Fibroblast of skin of back (primary cell): ENCODE data around the gene HIVEP1. TPM values are rescaled to one million over a fixed set of nuclear protein-coding genes. Genes with fewer than 3 reads are reported as not detected.
A peak's percentile ranks its signal among the peaks of the same experiment; 100 is the strongest.

Source experiments
- DNase-seq: peaks from one replicate; pipeline ENCODE4 v3.0.0-alpha.2; 2013
- polyA plus RNA-seq, 2 experiments: library from polyadenylated mRNA; unstranded; fragments of 120-200 nt; gene quantifications; one replicate each; pipeline ENCODE4 v1.2.1, GENCODE V29; 2013; ENCODE audit not compliant: insufficient read length in 2 of 2

The HIVEP1 gene
- polyA plus RNA-seq (2013, experiment 1 of 2; ENCODE audit: insufficient read length) = 18.7 TPM
- polyA plus RNA-seq (2013, experiment 2 of 2; ENCODE audit: insufficient read length) = 28.6 TPM

DNA sequence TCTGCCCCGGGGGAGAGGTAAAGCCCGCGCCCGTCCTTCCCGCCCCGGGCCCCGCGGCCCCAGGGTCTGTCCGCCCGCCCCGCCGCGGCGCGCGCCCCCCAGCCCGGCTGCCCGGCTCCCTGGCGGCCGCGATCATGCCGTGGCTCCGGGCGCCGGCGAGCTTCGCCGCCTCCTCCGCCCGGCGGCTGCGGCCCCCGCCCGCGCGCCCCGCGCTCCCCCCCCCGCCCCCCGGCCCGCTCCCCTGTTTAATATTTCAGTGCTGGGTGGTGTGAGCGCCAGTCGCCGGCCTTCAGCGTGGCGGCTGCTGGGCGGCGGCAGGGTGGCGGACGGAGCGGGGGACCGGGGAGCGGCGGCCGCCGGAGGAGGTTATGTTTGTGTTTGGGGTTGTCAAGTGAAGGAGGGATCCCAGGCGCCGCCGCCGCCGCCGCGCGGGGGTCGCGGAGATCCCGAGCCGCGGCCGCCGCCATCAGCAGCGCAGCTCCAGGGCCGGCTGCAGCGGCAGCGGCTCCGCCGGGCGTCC lies at the start of gene HIVEP1:
Gene HIVEP1, plus strand, starts transcription at position 275 of the 520 bp plus-strand sequence. CDS start 3,317 bp downstream, outside the sequence.
- peak; percentile 26 for DNase-seq

DNA sequence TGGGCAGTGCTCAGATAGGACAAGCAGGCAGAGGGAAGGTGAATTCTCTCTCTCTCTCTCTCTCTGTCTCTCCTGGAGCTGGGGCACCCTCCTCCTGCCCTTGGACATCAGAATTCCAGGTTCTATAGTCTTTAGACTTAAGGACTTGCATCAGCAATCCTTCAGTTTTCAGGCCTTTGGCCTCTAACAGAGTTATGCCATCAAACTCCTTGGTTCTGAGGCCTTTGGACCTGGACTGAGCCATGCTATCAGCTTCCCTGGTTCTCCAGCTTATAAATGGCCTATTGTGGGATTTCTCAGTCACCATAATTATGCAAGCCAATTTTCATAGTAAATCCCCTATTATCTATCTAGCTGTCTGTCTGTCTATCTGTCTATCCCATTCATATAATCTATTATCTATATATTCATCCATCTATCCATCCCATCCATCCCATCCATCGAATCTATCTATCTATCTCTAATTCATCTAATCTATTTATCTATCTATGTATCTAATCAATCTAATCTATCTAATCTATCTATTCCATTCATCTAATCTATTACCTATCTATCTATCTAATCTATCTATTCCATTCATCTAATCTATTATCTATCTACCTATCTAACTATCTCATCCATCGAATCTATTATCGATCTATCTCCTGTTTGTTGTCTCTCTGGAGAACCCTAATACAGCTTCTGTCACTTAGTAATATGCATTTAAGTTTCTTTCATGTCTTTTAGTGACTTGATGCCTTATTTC lies 48.2 kb upstream of the HIVEP1 start:
- DNase-seq = no peak

GRCh38 chr6:11964729-11965335 lies 47.3 kb upstream of the HIVEP1 start:
- no peak for DNase-seq

- DNase-seq = no peak
Measured at GRCh38 chr6:11965499-11965898, 46.6 kb upstream of the HIVEP1 start.

DNA sequence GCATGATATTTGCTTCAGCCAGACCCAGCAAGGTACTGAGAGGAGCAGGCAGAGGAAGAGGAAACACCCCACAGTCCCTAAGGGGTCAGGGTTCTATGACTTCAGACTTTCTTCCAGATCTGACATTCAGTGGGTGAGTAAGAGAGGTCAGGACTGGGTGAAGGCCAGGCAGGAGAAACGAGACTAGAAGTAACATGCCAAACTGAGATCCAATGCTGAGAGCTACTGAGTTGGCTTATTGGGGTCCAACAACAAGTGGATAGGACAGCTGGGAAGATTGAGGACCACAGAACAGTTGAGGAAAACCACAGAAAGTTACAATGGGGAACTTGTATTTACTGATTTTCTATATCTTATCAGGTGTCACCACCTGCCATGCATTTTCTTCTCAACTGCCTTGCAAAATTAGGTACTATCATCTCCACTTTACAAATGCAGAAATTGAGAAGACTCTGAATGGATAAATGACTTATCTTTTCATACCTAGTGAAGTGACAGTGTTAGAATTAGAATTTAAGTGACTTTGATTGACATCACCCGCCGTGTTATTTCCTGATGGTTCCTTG lies 43.8 kb upstream of the HIVEP1 start:
- no peak for DNase-seq

GRCh38 chr6:11969092-11969491 lies 43.0 kb upstream of the HIVEP1 start:
- DNase-seq = peak; percentile 63

GRCh38 chr6:11970114-11970513 lies 42.0 kb upstream of the HIVEP1 start:
- no peak for DNase-seq

DNA sequence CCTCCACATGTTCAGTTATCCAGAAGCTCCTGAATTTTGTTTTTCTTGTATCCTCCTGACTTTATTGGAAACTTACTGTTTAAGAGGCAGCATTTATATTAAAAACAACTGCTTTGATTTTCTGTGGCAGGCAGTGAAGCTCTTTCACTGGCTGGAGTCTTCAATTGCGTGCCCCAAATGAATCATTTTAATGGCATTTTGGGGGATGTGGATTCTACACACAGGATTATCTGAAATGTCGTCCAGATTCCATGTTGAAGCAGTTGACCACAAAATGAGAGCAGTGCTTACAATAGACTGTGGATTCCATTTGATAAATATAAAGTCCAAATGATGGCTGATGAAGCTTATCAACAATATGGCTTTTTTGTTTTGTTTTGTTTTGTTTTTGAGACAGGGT lies 41.0 kb upstream of the HIVEP1 start:
- DNase-seq = peak; percentile 97

DNA sequence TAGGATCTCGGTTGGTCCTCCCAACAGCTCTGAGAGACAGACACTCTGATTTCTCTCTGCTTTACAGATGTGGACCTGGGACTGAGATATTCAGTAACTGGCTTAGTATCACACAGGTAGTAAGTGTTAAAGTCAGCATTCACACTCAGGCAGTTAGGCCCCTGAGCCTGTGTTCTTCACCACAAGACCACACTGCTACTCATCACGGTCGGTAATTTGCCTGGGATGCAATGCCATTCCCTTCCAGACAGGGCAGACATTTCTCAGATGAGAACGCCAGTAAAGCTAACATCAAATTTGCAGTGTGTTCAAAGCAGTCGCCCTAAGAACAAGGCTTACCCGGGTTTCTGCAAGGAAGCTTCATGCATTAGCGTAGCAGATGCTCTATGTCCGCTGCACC lies 39.8 kb upstream of the HIVEP1 start:
- DNase-seq = no peak

GRCh38 chr6:11972806-11973205 lies 39.3 kb upstream of the HIVEP1 start:
- DNase-seq = no peak

GRCh38 chr6:11973238-11973637 lies 38.9 kb upstream of the HIVEP1 start:
- DNase-seq = no peak

DNA sequence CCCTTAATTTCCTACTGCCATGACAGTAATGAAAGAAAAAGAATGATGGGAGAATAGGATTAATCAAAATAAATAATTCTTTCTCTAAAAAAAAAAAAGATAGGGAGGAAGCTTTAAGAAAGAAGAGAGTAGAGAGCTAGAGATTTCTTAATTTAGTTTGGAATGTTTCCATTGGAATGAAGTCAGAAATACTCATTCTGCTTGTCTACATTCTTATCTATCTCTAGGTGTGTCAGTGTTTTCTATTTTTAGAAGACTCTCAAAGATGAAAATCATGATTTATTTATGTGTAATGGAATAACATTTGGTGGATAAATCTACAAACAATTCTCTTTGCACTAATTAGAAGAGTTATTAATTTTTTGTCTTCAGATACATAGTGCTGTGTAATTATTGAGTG lies 38.0 kb upstream of the HIVEP1 start:
- peak; percentile 81 for DNase-seq

DNA sequence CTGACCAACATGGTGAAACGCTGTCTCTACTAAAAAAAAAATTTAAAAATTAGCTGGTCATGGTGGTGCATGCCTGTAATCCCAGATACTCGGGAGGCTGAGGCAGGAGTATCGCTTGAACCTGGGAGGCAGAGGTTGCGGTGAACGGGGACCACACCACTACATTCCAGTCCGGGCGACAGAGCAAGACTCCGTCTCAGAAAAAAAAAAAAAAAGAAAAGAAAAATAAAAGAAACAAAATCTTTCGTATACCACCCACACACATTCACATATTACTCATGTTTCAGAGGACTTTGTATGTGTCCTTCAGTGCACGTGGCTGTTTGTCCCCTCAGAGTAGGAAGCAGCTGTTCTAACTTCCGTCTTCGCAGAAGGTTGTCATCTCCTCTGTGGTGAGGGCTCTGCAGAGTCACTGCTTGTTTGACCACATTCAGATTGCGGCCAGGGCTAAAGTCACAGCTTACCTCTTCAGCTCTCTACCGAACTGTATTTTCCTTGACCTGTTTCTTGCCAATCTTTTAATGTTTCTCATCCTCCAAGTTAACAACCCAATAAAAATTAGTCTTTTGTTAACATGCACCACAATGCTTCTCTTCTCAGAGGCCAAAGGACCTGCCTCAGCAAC lies 36.6 kb upstream of the HIVEP1 start:
- DNase-seq = no peak

- no peak for DNase-seq
Measured at GRCh38 chr6:11976489-11976888, 35.6 kb upstream of the HIVEP1 start.

- no peak for DNase-seq
Measured at GRCh38 chr6:11977193-11977592, 34.9 kb upstream of the HIVEP1 start.

- no peak for DNase-seq
Measured at GRCh38 chr6:11977738-11978137, 34.4 kb upstream of the HIVEP1 start.

- no peak for DNase-seq
Measured at GRCh38 chr6:11978169-11978987, 33.7 kb upstream of the HIVEP1 start.

GRCh38 chr6:11979866-11980265 lies 32.2 kb upstream of the HIVEP1 start:
- no peak for DNase-seq

DNA sequence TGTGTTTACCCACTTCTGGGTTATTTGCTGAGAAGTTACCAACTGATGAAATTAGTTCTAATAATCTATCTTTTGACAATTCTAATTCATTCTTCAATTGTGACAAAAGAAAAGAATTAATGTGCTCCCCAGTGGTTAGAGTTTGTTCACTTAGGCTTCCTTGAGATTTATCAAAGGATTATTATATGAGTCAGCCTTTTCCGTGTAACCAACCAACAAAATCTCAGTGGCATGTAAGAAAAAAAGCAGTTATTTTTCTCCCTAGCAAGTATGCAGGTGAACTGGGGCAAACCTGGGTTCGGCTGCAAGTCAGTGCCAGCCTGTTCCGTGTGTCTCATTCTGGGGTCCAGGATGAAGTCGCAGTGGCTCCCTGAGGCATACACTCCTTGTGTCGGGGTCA lies 28.8 kb upstream of the HIVEP1 start:
- no peak for DNase-seq

- peak; percentile 77 for DNase-seq
Measured at GRCh38 chr6:11987386-11987785, 24.7 kb upstream of the HIVEP1 start.

- peak; percentile 82 for DNase-seq
Measured at GRCh38 chr6:11989386-11989785, 22.7 kb upstream of the HIVEP1 start.

DNA sequence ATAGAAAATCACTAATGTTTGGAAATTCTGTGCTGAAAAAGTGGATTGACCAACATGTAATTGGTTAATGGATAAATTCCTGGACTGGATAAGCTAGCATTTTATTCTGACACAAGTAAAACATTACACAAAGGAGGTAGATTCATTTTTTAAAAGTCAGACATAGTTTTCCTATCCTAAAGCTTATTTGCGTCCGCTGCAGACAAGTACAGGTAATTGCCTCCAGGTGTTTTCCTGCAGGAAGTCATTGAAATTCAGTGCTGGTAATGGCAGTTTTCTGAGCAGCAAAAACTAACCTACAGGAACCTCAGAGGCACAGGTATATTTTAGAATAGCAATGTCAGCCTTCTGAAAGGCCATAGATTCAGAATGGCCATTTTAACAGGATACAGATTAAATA lies 20.0 kb upstream of the HIVEP1 start:
- DNase-seq = no peak
